Left lobe of liver (tissue), 2 donors: ENCODE data around the gene CCDC14. TPM values are rescaled to one million over a fixed set of nuclear protein-coding genes. Genes with fewer than 3 reads are reported as not detected.
"Not testable (repeated sequence)": the region's sequence is repeated elsewhere in the genome, so short reads cannot be mapped to it uniquely, and the experiment has no call there.

Experiments
- ATAC-seq: fragments of 200-7000 bp; cut with Tn5 transposase; one replicate; pipeline ENCODE4 v1.9.1; 2020; ENCODE audit warnings: mild to moderate bottlenecking, moderate library complexity
- DNase-seq: peaks from one replicate; pipeline ENCODE4 v3.0.0-alpha.2; 2020; ENCODE audit warnings: low spot score
- total RNA-seq: library from RNA; stranded (reverse); gene quantifications from one replicate; pipeline ENCODE4 v1.2.1, GENCODE V29; 2021
- donor health status: DM: no; HTN: no; CAD: no; lungs with moderate emphysema.
- donor health status: DM: no; HTN: yes; CAD: no.

CCDC14 gene
- total RNA-seq, 1 donor from 2014 or later, result 11.0 TPM

GRCh38 chr3:123966799-123967198 is 5.8 kb upstream of the CCDC14 start:
- DNase-seq, result not testable (repeated sequence)
- ATAC-seq, result peak; percentile 30

- ATAC-seq (peak; percentile 71), DNase-seq (peak; percentile 84)
Observed at GRCh38 chr3:123964793-123965192, 3.8 kb upstream of the CCDC14 start.

GRCh38 chr3:123961508-123961856 is 453 bp upstream of the CCDC14 start:
- no peak for ATAC-seq
- DNase-seq, result no peak

GRCh38 chr3:123953735-123954134 is 7.3 kb downstream of the CCDC14 start:
- no peak for ATAC-seq
- no peak for DNase-seq

GRCh38 chr3:123952844-123953520 is 8.0 kb downstream of the CCDC14 start:
- ATAC-seq, result no peak
- DNase-seq, result no peak

GRCh38 chr3:123951522-123952447 is 9.2 kb downstream of the CCDC14 start:
- no peak for ATAC-seq
- no peak for DNase-seq

GRCh38 chr3:123949641-123950040 is 11.4 kb downstream of the CCDC14 start:
- no peak for ATAC-seq
- DNase-seq, result no peak

GRCh38 chr3:123948449-123948848 is 12.6 kb downstream of the CCDC14 start:
- DNase-seq (no peak), ATAC-seq (no peak)

- DNase-seq (no peak), ATAC-seq (no peak)
Observed at GRCh38 chr3:123947482-123947881, 13.5 kb downstream of the CCDC14 start.

- ATAC-seq, result peak; percentile 72
- no peak for DNase-seq
Observed at GRCh38 chr3:123941542-123941941, 19.5 kb downstream of the CCDC14 start.

- ATAC-seq, result no peak
- DNase-seq, result no peak
Observed at GRCh38 chr3:123941121-123941520, 19.9 kb downstream of the CCDC14 start.

- ATAC-seq (peak; percentile 66), DNase-seq (no peak)
Observed at GRCh38 chr3:123939706-123940105, 21.3 kb downstream of the CCDC14 start.

- DNase-seq (no peak), ATAC-seq (no peak)
Observed at GRCh38 chr3:123936400-123936799, 24.6 kb downstream of the CCDC14 start.

GRCh38 chr3:123935830-123936229 is 25.2 kb downstream of the CCDC14 start:
- DNase-seq, result no peak
- ATAC-seq, result no peak

GRCh38 chr3:123934250-123934649 is 26.8 kb downstream of the CCDC14 start:
- ATAC-seq, result peak; percentile 78

GRCh38 chr3:123930445-123930844 is 30.6 kb downstream of the CCDC14 start:
- no peak for DNase-seq
- no peak for ATAC-seq

More at GRCh38 chr3:123934250-123934649, 26.8 kb downstream of the CCDC14 start:
- DNase-seq, result no peak

- ATAC-seq (no peak), DNase-seq (no peak)
Observed at GRCh38 chr3:123929325-123929724, 31.7 kb downstream of the CCDC14 start.

- ATAC-seq (no peak), DNase-seq (no peak)
Observed at GRCh38 chr3:123926396-123926795, 34.6 kb downstream of the CCDC14 start.

GRCh38 chr3:123920868-123921267 is 40.2 kb downstream of the CCDC14 start:
- ATAC-seq, result no peak
- DNase-seq, result no peak

- DNase-seq (no peak), ATAC-seq (no peak)
Observed at GRCh38 chr3:123920383-123920782, 40.6 kb downstream of the CCDC14 start.

GRCh38 chr3:123919353-123919752 is 41.7 kb downstream of the CCDC14 start:
- peak; percentile 97 for ATAC-seq
- DNase-seq, result peak; percentile 88

GRCh38 chr3:123914829-123915228 is 46.2 kb downstream of the CCDC14 start:
- DNase-seq, result no peak
- ATAC-seq, result no peak
